ENCODE results near the gene ESRRA. TPM values are rescaled to one million over a fixed set of nuclear protein-coding genes. Genes with fewer than 3 reads are reported as not detected.

ESRRA gene
- polyA plus RNA-seq, 1 donor from 2014 or later = 29.0 TPM

DNA sequence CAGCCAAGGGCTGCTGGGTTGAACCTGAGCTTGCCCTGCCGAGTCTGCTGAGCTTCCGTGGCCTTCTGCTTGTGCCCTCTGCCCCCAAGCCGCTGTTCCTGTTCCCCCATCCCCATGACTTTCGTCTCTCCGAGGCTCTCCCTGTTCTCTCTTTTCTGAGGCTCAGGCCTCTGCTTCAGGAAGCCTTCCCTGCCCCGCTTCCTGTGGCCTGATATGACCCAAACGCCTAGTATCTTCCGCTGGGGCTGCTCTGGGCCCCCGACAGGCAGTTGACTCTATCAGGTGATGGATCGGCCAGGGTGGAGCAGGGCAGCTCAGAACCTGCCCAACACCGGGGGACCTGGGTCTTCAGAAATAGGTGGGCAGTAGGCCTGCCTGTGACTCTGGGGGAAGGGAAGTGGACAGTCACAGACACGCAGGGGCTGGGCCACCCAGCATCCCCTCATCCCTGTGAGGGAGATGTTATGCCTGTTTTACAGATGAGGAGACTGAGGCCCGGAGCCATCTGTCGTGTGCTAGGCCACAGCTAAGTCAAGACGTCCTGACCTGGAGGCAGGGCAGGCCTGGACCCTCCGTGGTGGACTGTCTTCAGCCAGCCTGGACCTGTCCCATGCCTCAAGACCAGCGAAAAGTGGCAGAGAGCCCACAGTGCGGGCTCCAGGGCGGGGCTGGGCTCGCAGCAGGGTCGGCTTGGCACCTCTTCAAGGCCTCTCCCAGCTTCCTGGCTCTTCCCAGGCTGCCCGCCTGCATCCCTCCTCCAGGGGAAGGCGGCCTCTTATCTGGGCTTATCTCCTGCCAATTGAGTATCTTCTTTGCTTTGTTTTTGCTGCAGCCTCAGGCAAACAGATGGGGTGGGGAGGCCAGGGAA is 37.1 kb upstream of the ESRRA start:
- no peaks in the 10 kb centered on the region for H3K9me2 ChIP-seq (ENCODE audit: insufficient read depth, low read length)
- no peaks in the 10 kb centered on the region for H3K36me3 ChIP-seq (ENCODE audit: insufficient read depth, low read length)
- TF ChIP-seq SMC3 (conservative IDR thresholded peaks at IDR 0.05; ENCODE audit: poor library complexity) (no peak), CTCF (IDR thresholded peaks at IDR 0.05; ENCODE audit: poor library complexity, severe bottlenecking) (no peak), TAF1 (IDR thresholded peaks at IDR 0.05; ENCODE audit: low read depth) (no peak), EP300 (conservative IDR thresholded peaks at IDR 0.05; ENCODE audit: poor library complexity, severe bottlenecking) (no peak)
- TF ChIP-seq, protein P1, sequence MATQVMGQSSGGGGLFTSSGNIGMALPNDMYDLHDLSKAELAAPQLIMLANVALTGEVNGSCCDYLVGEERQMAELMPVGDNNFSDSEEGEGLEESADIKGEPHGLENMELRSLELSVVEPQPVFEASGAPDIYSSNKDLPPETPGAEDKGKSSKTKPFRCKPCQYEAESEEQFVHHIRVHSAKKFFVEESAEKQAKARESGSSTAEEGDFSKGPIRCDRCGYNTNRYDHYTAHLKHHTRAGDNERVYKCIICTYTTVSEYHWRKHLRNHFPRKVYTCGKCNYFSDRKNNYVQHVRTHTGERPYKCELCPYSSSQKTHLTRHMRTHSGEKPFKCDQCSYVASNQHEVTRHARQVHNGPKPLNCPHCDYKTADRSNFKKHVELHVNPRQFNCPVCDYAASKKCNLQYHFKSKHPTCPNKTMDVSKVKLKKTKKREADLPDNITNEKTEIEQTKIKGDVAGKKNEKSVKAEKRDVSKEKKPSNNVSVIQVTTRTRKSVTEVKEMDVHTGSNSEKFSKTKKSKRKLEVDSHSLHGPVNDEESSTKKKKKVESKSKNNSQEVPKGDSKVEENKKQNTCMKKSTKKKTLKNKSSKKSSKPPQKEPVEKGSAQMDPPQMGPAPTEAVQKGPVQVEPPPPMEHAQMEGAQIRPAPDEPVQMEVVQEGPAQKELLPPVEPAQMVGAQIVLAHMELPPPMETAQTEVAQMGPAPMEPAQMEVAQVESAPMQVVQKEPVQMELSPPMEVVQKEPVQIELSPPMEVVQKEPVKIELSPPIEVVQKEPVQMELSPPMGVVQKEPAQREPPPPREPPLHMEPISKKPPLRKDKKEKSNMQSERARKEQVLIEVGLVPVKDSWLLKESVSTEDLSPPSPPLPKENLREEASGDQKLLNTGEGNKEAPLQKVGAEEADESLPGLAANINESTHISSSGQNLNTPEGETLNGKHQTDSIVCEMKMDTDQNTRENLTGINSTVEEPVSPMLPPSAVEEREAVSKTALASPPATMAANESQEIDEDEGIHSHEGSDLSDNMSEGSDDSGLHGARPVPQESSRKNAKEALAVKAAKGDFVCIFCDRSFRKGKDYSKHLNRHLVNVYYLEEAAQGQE (IDR thresholded peaks at IDR 0.05; ENCODE audit: borderline replicate concordance) = no peak
- peak overlapping the region; percentile 87 for H3K27ac ChIP-seq (ENCODE audit: low read length)
- H3K4me2 ChIP-seq (ENCODE audit: low read length) = peak overlapping the region; percentile 89
- no peak overlapping the region for H2AFZ ChIP-seq (ENCODE audit: low read depth, low read length)
- H3K9me3 ChIP-seq (ENCODE audit: low read length) = no peaks in the 10 kb centered on the region
- H4K20me1 ChIP-seq (ENCODE audit: insufficient read depth) = no peaks in the 10 kb centered on the region
- H3F3A ChIP-seq (ENCODE audit: insufficient read depth, low read length, poor library complexity, severe bottlenecking) = peaks cover 6% of the 10 kb centered on the region
- H3K4me3 ChIP-seq (ENCODE audit: low read length) = peak overlapping the region; percentile 96
- no peaks in the 10 kb centered on the region for H3K27me3 ChIP-seq (ENCODE audit: insufficient read depth, low read depth, low read length)
- H3K79me2 ChIP-seq (replicated peaks; ENCODE audit: insufficient read depth, low read length) = no peaks in the 10 kb centered on the region
- H3K9ac ChIP-seq (ENCODE audit: low read length) = peak overlapping the region; percentile 87

GRCh38 chr11:64268893-64269539 is 36.3 kb upstream of the ESRRA start:
- H3K27ac ChIP-seq (ENCODE audit: low read length) = peak overlapping the region; percentile 87
- H3F3A ChIP-seq (ENCODE audit: insufficient read depth, low read length, poor library complexity, severe bottlenecking) = peaks cover 6% of the 10 kb centered on the region
- no peaks in the 10 kb centered on the region for H3K27me3 ChIP-seq (ENCODE audit: insufficient read depth, low read depth, low read length)
- no peaks in the 10 kb centered on the region for H3K9me3 ChIP-seq (ENCODE audit: low read length)
- peak overlapping the region; percentile 45 for H2AFZ ChIP-seq (ENCODE audit: low read depth, low read length)
- H3K79me2 ChIP-seq (replicated peaks; ENCODE audit: insufficient read depth, low read length) = no peaks in the 10 kb centered on the region
- no peaks in the 10 kb centered on the region for H3K9me2 ChIP-seq (ENCODE audit: insufficient read depth, low read length)
- H4K20me1 ChIP-seq (ENCODE audit: insufficient read depth) = no peaks in the 10 kb centered on the region
- no peaks in the 10 kb centered on the region for H3K36me3 ChIP-seq (ENCODE audit: insufficient read depth, low read length)
- peak overlapping the region; percentile 89 for H3K4me2 ChIP-seq (ENCODE audit: low read length)
- peak overlapping the region; percentile 96 for H3K4me3 ChIP-seq (ENCODE audit: low read length)
- no peak for TF ChIP-seq CTCF (IDR thresholded peaks at IDR 0.05; ENCODE audit: poor library complexity, severe bottlenecking)
- no peak for TF ChIP-seq EP300 (conservative IDR thresholded peaks at IDR 0.05; ENCODE audit: poor library complexity, severe bottlenecking)
- TF ChIP-seq EZH2 (IDR thresholded peaks at IDR 0.05; ENCODE audit: borderline replicate concordance, insufficient read depth, low read length, poor library complexity, severe bottlenecking) = no peak
- no peak for TF ChIP-seq RAD21 (conservative IDR thresholded peaks at IDR 0.05)
- TF ChIP-seq SMC3 (conservative IDR thresholded peaks at IDR 0.05; ENCODE audit: poor library complexity) = no peak
- TF ChIP-seq TAF1 (IDR thresholded peaks at IDR 0.05; ENCODE audit: low read depth) = no peak
- TF ChIP-seq POLR2AphosphoS5 (IDR thresholded peaks at IDR 0.05) = no peak
- no peak for TF ChIP-seq MXI1 (conservative IDR thresholded peaks at IDR 0.05; ENCODE audit: poor library complexity, severe bottlenecking)
- TF ChIP-seq, protein P1 (IDR thresholded peaks at IDR 0.05; ENCODE audit: borderline replicate concordance) = no peak
- H3K9ac ChIP-seq (ENCODE audit: low read length) = peak overlapping the region; percentile 87
